Activated CD4-positive, alpha-beta T cell treated with anti-CD3 and anti-CD28 coated beads for 1 hour (primary cell): ENCODE measurements around the gene LLGL1.
"Not testable (repeated sequence)": the region's sequence is repeated elsewhere in the genome, so short reads cannot be mapped to it uniquely, and the experiment has no call there.

Experiments used
- DNase-seq: peaks from one replicate; pipeline ENCODE4 v3.0.0-alpha.2; 2020

Gene LLGL1

GRCh38 chr17:18194804-18195203 is 30.6 kb upstream of the LLGL1 start:
- no peak for DNase-seq

- DNase-seq = no peak
Observed at GRCh38 chr17:18195246-18195645, 30.2 kb upstream of the LLGL1 start.

GRCh38 chr17:18197535-18198194 is 27.8 kb upstream of the LLGL1 start:
- no peak for DNase-seq

- DNase-seq = no peak
Observed at GRCh38 chr17:18198530-18198929, 26.9 kb upstream of the LLGL1 start.

GRCh38 chr17:18201108-18201507 is 24.3 kb upstream of the LLGL1 start:
- DNase-seq = no peak

GRCh38 chr17:18203308-18203707 is 22.1 kb upstream of the LLGL1 start:
- no peak for DNase-seq

GRCh38 chr17:18205861-18206260 is 19.6 kb upstream of the LLGL1 start:
- DNase-seq = no peak

- no peak for DNase-seq
Observed at GRCh38 chr17:18206962-18207361, 18.5 kb upstream of the LLGL1 start.

GRCh38 chr17:18208092-18208491 is 17.3 kb upstream of the LLGL1 start:
- DNase-seq = no peak

GRCh38 chr17:18213666-18214270 is 11.7 kb upstream of the LLGL1 start:
- DNase-seq = no peak

- DNase-seq = not testable (repeated sequence)
Observed at GRCh38 chr17:18216906-18217305, 8.5 kb upstream of the LLGL1 start.

- DNase-seq = peak; percentile 54
Observed at GRCh38 chr17:18217412-18218015, 7.9 kb upstream of the LLGL1 start.

GRCh38 chr17:18218756-18219415 is 6.5 kb upstream of the LLGL1 start:
- DNase-seq = no peak

- DNase-seq = no peak
Observed at GRCh38 chr17:18224053-18224386, 1.4 kb upstream of the LLGL1 start.

- no peak for DNase-seq
Observed at GRCh38 chr17:18224387-18225120, 881 bp upstream of the LLGL1 start.

- no peak for DNase-seq
Observed at GRCh38 chr17:18225642-18226283, 328 bp downstream of the LLGL1 start.

GRCh38 chr17:18226284-18226945 is 980 bp downstream of the LLGL1 start:
- DNase-seq = no peak

- DNase-seq = no peak
Observed at GRCh38 chr17:18227635-18228034, 2.2 kb downstream of the LLGL1 start.

- no peak for DNase-seq
Observed at GRCh38 chr17:18228176-18228682, 2.8 kb downstream of the LLGL1 start.

GRCh38 chr17:18229254-18229653 is 3.8 kb downstream of the LLGL1 start:
- DNase-seq = no peak

GRCh38 chr17:18229771-18230170 is 4.3 kb downstream of the LLGL1 start:
- DNase-seq = no peak
